ENCODE results near the gene PBX3.

PBX3 gene

DNA sequence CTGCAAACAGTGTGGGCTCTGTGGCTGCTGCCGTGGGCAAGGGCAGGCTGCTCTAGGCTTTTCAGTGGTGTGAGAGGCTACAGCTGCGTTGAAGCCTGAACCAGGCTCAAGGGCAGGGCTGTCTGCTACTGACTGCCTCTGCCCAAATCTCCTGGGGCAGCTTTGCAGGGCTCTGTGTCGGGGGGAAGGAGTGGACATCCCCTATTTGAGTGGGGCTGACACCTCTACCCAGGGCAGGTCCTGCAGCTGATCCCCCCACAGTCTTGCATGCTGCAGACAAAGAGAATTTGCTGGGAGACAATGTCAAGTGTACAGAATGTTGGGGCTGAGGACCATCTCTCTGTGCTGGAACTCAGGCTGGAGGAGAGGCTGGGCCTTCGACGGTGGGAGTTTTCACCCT lies 240.2 kb downstream of the PBX3 start:
- no peaks in the 10 kb centered on the region for H3K36me3 ChIP-seq (ENCODE audit: control insufficient read depth, low read depth, low read length)
- H3K27me3 ChIP-seq (ENCODE audit: control insufficient read depth, insufficient read depth, low read length) = no peaks in the 10 kb centered on the region
- no peaks in the 10 kb centered on the region for H3K9me3 ChIP-seq (ENCODE audit: control insufficient read depth, low read depth, low read length)
- H3K4me3 ChIP-seq (ENCODE audit: low read length) = no peak overlapping the region
- H3K4me1 ChIP-seq (ENCODE audit: control insufficient read depth, low read depth, low read length) = no peaks in the 10 kb centered on the region
- no peak overlapping the region for H3K27ac ChIP-seq (ENCODE audit: low read length)
- H3K9ac ChIP-seq (ENCODE audit: low read length) = no peak overlapping the region

DNA sequence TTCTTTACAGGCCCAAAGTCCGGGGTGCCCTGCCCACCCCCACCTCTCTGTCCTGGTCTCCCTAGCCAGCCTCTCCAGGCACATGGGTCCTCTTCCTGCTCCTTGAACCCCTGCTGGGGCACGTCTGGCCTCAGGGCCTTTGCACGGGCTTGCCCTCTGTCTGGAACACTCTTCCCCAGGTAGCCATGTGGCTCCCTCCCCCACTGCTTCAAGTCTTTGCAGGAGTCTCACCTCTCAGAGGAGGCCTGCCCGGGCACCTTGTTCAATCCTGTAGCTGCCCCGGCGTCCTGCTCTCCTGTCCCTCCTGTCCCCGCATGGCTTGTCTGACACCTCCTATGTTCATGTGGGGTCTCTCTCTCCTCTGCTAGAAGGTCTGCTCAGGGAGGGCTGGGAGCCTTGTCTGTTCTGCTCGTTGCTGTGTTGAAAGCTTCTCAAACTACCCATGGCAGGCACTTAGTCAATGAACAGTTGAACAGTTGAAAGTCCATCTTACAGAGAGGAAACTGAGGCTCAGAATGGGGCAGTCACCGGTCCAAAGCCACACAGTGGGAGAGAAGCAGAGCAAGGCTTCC lies 241.4 kb downstream of the PBX3 start:
- Histone ChIP-seq H3K9ac (ENCODE audit: low read length) (no peak overlapping the region), H3K27ac (ENCODE audit: low read length) (no peak overlapping the region), H3K36me3 (ENCODE audit: control insufficient read depth, low read depth, low read length) (no peaks in the 10 kb centered on the region), H3K4me3 (ENCODE audit: low read length) (no peak overlapping the region), H3K4me1 (ENCODE audit: control insufficient read depth, low read depth, low read length) (no peaks in the 10 kb centered on the region), H3K27me3 (ENCODE audit: control insufficient read depth, insufficient read depth, low read length) (no peaks in the 10 kb centered on the region), H3K9me3 (ENCODE audit: control insufficient read depth, low read depth, low read length) (no peaks in the 10 kb centered on the region)

DNA sequence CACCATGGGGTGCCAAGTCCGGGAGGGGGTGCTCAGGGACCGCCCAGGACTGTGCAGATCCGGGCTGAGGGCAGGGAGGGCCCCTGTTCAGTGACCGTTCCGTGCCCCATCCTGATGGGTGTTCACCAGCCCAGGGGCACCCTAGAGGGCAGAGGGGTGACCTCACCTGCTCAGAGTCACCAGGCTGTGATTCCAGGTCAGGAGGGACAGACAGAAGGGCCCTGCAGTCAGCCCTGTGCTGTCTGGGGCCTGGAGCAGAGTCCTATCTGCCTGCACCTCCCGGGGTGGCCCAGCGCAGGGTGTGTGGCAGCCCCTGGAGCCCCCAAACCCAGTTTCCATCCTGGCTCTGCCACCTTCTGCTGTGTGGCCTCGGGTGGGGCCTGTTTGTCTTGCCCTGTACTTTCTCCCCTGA lies 241.9 kb downstream of the PBX3 start:
- no peak overlapping the region for H3K9ac ChIP-seq (ENCODE audit: low read length)
- no peaks in the 10 kb centered on the region for H3K9me3 ChIP-seq (ENCODE audit: control insufficient read depth, low read depth, low read length)
- no peaks in the 10 kb centered on the region for H3K4me1 ChIP-seq (ENCODE audit: control insufficient read depth, low read depth, low read length)
- no peaks in the 10 kb centered on the region for H3K36me3 ChIP-seq (ENCODE audit: control insufficient read depth, low read depth, low read length)
- no peak overlapping the region for H3K4me3 ChIP-seq (ENCODE audit: low read length)
- H3K27me3 ChIP-seq (ENCODE audit: control insufficient read depth, insufficient read depth, low read length) = no peaks in the 10 kb centered on the region
- H3K27ac ChIP-seq (ENCODE audit: low read length) = no peak overlapping the region

DNA sequence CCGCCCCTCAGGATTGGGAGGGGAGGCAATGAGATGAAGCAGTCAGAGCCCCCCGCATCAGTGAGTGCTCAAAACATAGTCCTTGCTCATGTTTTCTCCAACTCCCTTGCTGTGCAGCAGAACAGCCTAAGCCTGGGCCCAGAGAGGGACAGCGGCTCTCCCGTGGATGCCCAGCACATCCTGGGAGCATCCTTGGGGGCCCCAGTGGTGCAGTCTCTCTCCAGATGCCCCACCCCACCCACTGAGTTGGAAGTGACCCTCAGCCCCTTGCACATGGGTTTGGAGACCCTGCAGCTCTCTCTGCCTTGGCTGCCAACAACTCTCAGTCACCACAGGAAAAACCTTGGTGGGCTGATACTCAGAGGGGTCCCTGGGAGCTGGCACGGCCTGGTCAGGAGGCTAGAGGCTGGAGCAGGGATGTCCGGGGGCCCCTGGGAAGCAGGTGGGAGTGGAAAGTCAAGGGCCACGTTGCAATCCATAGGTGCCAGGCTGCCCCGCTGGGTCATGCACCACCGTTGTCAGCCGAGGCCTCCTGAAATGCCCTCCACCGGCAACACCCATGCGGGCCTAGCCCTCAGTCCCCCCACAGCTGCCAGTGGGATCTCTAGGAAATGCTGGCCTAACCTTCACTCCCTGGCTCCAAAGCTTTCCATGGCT lies 242.5 kb downstream of the PBX3 start:
- H3K27me3 ChIP-seq (ENCODE audit: control insufficient read depth, insufficient read depth, low read length) = no peaks in the 10 kb centered on the region
- H3K9me3 ChIP-seq (ENCODE audit: control insufficient read depth, low read depth, low read length) = no peaks in the 10 kb centered on the region
- H3K27ac ChIP-seq (ENCODE audit: low read length) = no peak overlapping the region
- H3K4me3 ChIP-seq (ENCODE audit: low read length) = no peak overlapping the region
- no peaks in the 10 kb centered on the region for H3K4me1 ChIP-seq (ENCODE audit: control insufficient read depth, low read depth, low read length)
- no peaks in the 10 kb centered on the region for H3K36me3 ChIP-seq (ENCODE audit: control insufficient read depth, low read depth, low read length)
- H3K9ac ChIP-seq (ENCODE audit: low read length) = no peak overlapping the region

DNA sequence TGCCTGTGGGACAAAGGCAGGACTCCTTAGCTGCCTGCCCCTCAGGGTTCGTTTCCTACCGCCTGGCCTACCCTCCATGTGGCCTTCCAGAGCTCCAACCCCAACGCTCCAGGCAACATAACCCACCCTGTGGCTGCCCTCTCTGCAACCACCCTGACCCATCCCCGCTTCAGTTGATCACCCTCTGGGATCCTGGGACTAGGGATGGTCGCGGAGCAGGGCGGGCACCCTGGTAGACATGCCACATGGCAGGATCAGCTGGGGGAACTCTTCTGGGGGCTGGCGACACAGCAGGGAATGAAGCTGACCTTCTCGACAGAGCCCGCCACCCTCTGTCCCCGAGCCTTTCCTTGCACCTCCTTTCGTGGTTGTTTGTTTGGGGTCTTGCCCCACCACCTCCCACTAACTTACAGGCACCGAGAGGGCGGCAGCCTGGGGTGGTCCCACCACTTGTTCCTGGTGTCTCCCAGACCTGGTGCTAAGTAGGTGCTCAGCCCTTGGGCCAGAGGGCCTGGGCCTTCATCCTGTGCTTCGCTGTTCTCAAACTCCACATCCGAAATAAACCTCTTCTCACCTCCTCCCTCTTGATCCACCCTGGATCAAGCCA lies 243.1 kb downstream of the PBX3 start:
- Histone ChIP-seq H3K36me3 (ENCODE audit: control insufficient read depth, low read depth, low read length) (no peaks in the 10 kb centered on the region), H3K4me3 (ENCODE audit: low read length) (no peak overlapping the region), H3K27me3 (ENCODE audit: control insufficient read depth, insufficient read depth, low read length) (no peaks in the 10 kb centered on the region), H3K9me3 (ENCODE audit: control insufficient read depth, low read depth, low read length) (no peaks in the 10 kb centered on the region), H3K27ac (ENCODE audit: low read length) (no peak overlapping the region), H3K4me1 (ENCODE audit: control insufficient read depth, low read depth, low read length) (no peaks in the 10 kb centered on the region), H3K9ac (ENCODE audit: low read length) (no peak overlapping the region)

DNA sequence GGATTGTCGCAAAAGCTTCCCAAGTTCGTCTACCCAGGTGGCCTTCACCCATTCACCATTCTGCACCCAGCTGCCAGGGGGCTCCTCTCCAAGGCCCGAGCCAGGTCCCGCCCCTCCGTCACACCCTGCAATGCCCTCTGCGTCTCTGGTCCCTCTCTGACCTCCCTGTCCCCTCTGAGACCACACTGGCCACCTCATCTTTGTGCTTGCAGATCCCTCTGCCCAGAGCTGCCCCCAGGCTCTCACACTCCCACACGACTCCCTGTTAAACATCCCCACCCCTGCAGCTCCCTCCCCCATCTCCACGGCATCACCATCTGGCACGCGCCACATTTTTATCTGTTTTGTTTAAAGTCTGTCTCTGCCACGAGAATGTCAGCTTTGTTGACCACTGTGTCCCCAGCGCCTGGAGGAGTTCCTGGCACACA lies 243.6 kb downstream of the PBX3 start:
- Histone ChIP-seq H3K4me3 (ENCODE audit: low read length) (no peak overlapping the region), H3K36me3 (ENCODE audit: control insufficient read depth, low read depth, low read length) (no peaks in the 10 kb centered on the region), H3K27ac (ENCODE audit: low read length) (no peak overlapping the region), H3K27me3 (ENCODE audit: control insufficient read depth, insufficient read depth, low read length) (no peaks in the 10 kb centered on the region), H3K9ac (ENCODE audit: low read length) (no peak overlapping the region), H3K9me3 (ENCODE audit: control insufficient read depth, low read depth, low read length) (no peaks in the 10 kb centered on the region), H3K4me1 (ENCODE audit: control insufficient read depth, low read depth, low read length) (no peaks in the 10 kb centered on the region)

DNA sequence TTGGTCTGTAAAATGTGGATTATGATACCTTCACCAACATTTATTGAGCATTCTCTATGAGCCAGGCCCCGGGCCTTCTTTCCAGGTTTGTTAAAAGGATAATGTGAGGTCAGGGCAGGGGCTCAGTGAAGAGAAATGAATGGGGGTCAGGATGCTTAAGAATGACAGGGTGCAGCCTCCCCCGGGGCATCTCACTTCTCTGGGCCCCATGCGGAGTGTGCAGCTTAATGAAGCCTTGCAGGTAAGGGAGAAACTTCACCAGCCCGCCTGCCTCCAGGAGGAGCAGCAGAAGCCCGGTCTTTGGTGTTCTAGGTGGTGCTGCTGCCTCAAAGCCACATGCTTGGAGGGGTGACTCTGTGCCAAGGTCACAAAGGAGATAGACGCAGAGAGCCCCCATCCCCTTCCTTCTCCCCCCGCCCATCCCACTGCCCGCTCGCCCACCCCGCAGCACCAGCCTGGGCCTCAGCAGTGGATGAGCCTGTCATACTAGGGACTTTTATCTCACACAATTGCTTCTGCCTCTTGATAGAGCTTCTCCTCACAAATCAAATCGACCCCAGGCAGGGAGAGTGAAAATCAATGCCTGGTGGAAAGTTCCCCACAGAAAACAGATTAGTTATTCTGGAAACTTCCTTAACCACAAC lies 244.8 kb downstream of the PBX3 start:
- Histone ChIP-seq H3K9ac (ENCODE audit: low read length) (no peak overlapping the region), H3K27me3 (ENCODE audit: control insufficient read depth, insufficient read depth, low read length) (no peaks in the 10 kb centered on the region), H3K9me3 (ENCODE audit: control insufficient read depth, low read depth, low read length) (no peaks in the 10 kb centered on the region), H3K4me3 (ENCODE audit: low read length) (no peak overlapping the region), H3K4me1 (ENCODE audit: control insufficient read depth, low read depth, low read length) (no peaks in the 10 kb centered on the region), H3K36me3 (ENCODE audit: control insufficient read depth, low read depth, low read length) (no peaks in the 10 kb centered on the region), H3K27ac (ENCODE audit: low read length) (no peak overlapping the region)

DNA sequence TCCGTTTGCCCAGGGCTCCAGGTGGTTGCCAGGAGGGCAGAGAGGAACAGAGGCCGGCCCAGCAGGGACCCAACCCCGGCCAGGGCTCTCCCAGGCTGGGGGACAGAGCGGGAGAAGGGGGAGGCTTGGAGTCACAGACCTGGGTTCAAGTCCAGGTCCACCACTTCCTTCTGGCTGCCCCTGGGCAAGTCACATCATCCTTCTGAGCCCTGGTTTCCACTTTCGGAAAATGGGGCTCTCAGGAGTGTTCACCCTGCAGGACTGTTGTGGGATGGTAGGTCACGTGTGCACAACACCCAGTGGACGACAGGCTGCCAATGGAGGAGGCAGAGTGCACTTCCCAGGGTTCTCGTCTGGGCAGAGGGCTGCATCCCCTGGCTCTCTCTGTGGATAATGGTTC lies 245.4 kb downstream of the PBX3 start:
- Histone ChIP-seq H3K4me1 (ENCODE audit: control insufficient read depth, low read depth, low read length) (no peaks in the 10 kb centered on the region), H3K9me3 (ENCODE audit: control insufficient read depth, low read depth, low read length) (no peaks in the 10 kb centered on the region), H3K4me3 (ENCODE audit: low read length) (no peak overlapping the region)

DNA sequence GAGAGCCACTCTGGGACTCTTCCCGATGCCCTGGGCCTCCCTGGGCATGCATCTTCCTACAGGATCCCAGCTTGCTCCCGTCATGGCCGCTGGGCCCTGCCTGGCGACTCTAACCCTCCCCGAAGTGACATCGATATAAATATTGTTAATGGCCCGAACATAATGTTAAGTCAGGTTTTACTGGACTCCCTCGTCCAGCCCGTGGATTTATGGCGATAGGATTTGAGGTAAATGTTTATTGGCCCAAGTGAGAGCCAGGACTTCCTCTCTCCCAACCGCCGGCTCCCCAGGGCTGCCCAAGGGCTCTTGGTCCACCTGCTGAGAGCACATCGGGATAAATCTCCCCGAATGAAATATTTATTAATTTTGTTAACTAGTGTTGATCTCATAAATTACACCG lies 246.3 kb downstream of the PBX3 start:
- Histone ChIP-seq H3K36me3 (ENCODE audit: control insufficient read depth, low read depth, low read length) (no peaks in the 10 kb centered on the region), H3K27ac (ENCODE audit: low read length) (no peak overlapping the region), H3K27me3 (ENCODE audit: control insufficient read depth, insufficient read depth, low read length) (no peaks in the 10 kb centered on the region), H3K4me3 (ENCODE audit: low read length) (no peak overlapping the region), H3K9me3 (ENCODE audit: control insufficient read depth, low read depth, low read length) (no peaks in the 10 kb centered on the region), H3K4me1 (ENCODE audit: control insufficient read depth, low read depth, low read length) (peaks cover under 1% of the 10 kb centered on the region), H3K9ac (ENCODE audit: low read length) (no peak overlapping the region)

More for the DNA sequence above, 245.4 kb downstream of the PBX3 start:
- Histone ChIP-seq H3K36me3 (ENCODE audit: control insufficient read depth, low read depth, low read length) (no peaks in the 10 kb centered on the region), H3K27ac (ENCODE audit: low read length) (no peak overlapping the region), H3K9ac (ENCODE audit: low read length) (no peak overlapping the region), H3K27me3 (ENCODE audit: control insufficient read depth, insufficient read depth, low read length) (no peaks in the 10 kb centered on the region)

DNA sequence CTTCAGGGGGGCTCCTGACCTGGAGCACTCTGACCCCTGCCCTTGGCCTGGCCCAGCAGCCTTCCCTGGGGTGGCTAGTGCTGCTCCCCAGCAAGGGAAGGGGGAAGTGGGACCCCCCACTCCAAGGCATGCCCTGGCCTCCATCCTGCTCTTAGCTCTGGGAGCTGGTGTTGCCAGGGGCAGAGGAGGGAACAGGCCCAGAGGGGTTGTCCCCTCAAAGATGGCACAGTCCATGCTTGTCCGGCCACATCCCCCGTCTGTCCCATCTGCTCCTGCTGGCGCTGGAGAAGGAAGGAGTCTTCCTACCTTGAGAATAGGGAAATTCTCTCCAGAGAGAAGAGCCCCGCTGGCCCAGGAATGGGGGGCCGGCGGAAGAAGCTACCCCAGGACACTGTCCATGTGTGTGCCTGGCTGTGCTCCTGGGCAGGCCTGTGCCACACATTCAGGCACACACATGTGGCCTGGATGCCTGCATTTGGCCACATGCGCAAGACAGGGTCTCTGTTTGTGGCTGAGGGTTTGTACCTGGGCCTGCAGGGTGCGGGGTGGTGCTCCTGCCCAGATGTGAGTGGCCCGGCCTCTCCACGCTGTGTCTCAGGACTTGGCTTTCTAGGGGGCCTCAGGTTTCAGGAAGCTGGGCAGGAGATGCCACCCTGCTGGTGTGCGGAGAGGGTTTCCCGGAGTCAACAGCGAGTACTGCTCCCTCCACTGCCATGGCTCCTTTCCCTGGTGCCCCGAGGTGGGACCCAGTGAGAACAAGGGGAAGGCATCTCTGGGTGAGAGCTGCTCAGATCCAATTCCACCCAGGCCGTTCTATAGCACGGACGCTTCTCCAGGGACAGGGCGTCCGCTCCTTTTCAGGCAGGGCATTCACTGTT lies 247.1 kb downstream of the PBX3 start:
- Histone ChIP-seq H3K27ac (ENCODE audit: low read length) (no peak overlapping the region), H3K9ac (ENCODE audit: low read length) (no peak overlapping the region), H3K4me1 (ENCODE audit: control insufficient read depth, low read depth, low read length) (peaks cover 4% of the 10 kb centered on the region), H3K36me3 (ENCODE audit: control insufficient read depth, low read depth, low read length) (no peaks in the 10 kb centered on the region), H3K27me3 (ENCODE audit: control insufficient read depth, insufficient read depth, low read length) (no peaks in the 10 kb centered on the region), H3K4me3 (ENCODE audit: low read length) (no peak overlapping the region), H3K9me3 (ENCODE audit: control insufficient read depth, low read depth, low read length) (no peaks in the 10 kb centered on the region)

DNA sequence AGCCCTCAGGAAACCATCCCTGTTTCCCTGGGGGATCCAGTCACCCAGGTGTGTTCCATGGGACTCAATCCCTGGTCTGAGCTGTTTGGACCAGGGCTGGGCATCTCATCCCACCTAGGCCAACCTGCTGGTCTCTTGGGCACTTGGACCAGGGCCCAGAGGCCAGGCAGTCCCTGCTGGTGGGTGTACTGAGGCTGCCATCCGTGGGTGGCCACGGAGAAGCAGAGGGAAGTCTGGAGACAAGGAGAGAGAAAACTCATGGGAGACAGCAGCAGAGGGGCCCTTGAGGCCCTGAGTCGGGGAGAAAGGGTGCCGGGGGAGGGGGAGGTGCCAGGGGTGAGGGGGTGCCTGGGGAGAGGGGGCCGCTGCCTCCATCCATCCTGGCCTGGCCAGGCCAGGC lies 247.8 kb downstream of the PBX3 start:
- no peaks in the 10 kb centered on the region for H3K27me3 ChIP-seq (ENCODE audit: control insufficient read depth, insufficient read depth, low read length)
- H3K4me1 ChIP-seq (ENCODE audit: control insufficient read depth, low read depth, low read length) = peaks cover 4% of the 10 kb centered on the region
- no peak overlapping the region for H3K9ac ChIP-seq (ENCODE audit: low read length)
- H3K4me3 ChIP-seq (ENCODE audit: low read length) = no peak overlapping the region
- no peaks in the 10 kb centered on the region for H3K36me3 ChIP-seq (ENCODE audit: control insufficient read depth, low read depth, low read length)
- H3K27ac ChIP-seq (ENCODE audit: low read length) = no peak overlapping the region
- H3K9me3 ChIP-seq (ENCODE audit: control insufficient read depth, low read depth, low read length) = no peaks in the 10 kb centered on the region
